Sigmoid colon (tissue), 4 donors: ENCODE data around the gene DAB2IP.

ENCODE experiments used
- CTCF ChIP-seq, 4 experiments: fragments of 450-650 bp in 3 of 4; fragments of 200-600 bp in 1 of 4; IDR thresholded peaks; one replicate each; pipeline ENCODE4 v1.5.1; 2016 to 2019; ENCODE audit warnings: antibody characterized with exemption in 4 of 4, mild to moderate bottlenecking in 3 of 4, moderate library complexity in 2 of 4
- POLR2A ChIP-seq, 2 donors: fragments of 450-650 bp; IDR thresholded peaks; one replicate each; pipeline ENCODE4 v1.6.1; 2016; ENCODE audit warnings: antibody characterized with exemption in 2 of 2, mild to moderate bottlenecking in 2 of 2, moderate library complexity in 2 of 2
- POLR2AphosphoS5 ChIP-seq, 4 donors: sonication (generic); formaldehyde crosslinking; IDR thresholded peaks; one replicate each; pipeline ENCODE4 v1.6.1; 2017; ENCODE audit warnings: antibody characterized with exemption in 4 of 4

GRCh38 chr9:121652021-121652837 is 795 bp downstream of the DAB2IP start:
- TF ChIP-seq CTCF (IDR thresholded peaks at IDR 0.05) = no peak
- TF ChIP-seq POLR2AphosphoS5 (IDR thresholded peaks at IDR 0.05) = peak in 1 of 4 donors; percentile 38
- TF ChIP-seq POLR2A (IDR thresholded peaks at IDR 0.05) = no peak
